RWPE1 (cell line): ENCODE measurements around the gene ADAMTSL2.

Experiments used
- CTCF ChIA-PET: fragments of 350-600 bp; sonication (Branson Sonifier 250); formaldehyde crosslinking; extraction: SDS; loops from one replicate; lab custom pipeline; 2021; lab: Yijun Ruan, JAX
- POLR2A ChIA-PET: fragments of 400-600 bp; formaldehyde crosslinking; extraction: SDS; loops from one replicate; lab custom pipeline; 2020; ENCODE audit warnings: antibody characterized with exemption; ENCODE audit not compliant: low non-redundant PET; lab: Yijun Ruan, JAX
- DNase-seq: peaks from one replicate; pipeline ENCODE4 v3.0.0; 2012; ENCODE audit warnings: low spot score
- H3K27ac ChIP-seq: fragments of 450-650 bp; 2 replicates; pipeline ENCODE4 v1.5.1; 2017
- TF ChIP-seq, protein P1 (sequence below): fragments of 450-650 bp; conservative IDR thresholded peaks from 2 replicates; pipeline ENCODE4 v1.5.1; 2017; ENCODE audit warnings: low read depth, mild to moderate bottlenecking

The ADAMTSL2 gene

DNA sequence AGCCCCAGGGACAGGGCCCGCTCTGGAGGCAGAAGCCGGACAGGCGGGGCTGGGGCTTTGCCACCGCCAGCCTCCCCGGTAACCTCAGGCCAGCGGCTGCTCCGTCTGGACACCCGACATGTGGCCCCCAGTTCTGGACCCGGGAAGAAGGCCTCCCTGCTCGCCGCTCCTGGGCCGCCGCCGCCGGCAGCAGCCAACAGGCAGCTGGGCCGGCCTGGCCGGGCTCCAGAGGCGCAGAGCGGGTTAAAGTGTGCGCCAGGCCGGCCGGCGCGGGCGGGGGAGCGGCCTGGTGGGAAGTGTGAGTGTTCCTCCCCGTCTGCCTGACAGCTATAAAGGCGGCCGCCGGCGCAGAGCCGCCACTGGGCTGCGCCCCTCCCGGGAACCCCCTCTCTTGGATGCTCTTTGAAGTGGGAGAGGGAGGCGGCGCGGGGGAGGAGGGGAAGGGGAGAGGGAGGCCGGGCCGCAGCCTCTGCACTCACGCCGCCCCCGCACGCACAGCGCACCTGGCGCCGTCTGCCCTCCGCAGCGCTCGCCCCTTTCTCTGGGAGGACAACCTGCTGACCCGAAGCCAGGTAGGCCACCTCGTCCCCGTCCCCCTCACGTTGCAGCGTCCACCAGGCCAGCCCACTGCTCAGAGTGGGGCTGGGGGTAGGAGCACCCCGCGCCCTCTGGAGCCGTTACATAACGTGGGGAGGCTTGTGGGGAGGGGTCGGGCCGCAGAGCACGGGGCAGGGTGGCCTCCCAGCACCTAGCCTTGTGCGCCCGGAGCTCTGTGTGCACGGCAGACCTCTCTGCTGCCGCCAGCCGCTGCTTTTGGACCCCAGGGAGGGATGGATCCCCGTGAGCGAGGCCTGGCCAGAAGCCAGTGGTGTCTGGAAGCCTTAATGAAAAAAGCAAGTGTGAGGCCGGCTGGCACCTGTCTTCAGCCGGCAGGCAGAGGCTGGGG lies at the start of gene ADAMTSL2:
Gene ADAMTSL2, plus strand, starts transcription at position 359 of the 946 bp plus-strand sequence. CDS start 2,009 bp downstream, outside the sequence.
- TF ChIP-seq, protein P1, sequence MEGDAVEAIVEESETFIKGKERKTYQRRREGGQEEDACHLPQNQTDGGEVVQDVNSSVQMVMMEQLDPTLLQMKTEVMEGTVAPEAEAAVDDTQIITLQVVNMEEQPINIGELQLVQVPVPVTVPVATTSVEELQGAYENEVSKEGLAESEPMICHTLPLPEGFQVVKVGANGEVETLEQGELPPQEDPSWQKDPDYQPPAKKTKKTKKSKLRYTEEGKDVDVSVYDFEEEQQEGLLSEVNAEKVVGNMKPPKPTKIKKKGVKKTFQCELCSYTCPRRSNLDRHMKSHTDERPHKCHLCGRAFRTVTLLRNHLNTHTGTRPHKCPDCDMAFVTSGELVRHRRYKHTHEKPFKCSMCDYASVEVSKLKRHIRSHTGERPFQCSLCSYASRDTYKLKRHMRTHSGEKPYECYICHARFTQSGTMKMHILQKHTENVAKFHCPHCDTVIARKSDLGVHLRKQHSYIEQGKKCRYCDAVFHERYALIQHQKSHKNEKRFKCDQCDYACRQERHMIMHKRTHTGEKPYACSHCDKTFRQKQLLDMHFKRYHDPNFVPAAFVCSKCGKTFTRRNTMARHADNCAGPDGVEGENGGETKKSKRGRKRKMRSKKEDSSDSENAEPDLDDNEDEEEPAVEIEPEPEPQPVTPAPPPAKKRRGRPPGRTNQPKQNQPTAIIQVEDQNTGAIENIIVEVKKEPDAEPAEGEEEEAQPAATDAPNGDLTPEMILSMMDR, result no peak
- ChIA-PET POLR2A (no interaction called here), CTCF (interaction anchor here (0.6 to 3.4 kb wide), 3 partner anchors 15 to 208 kb away, joined by 4 to 21 read pairs (median 4); no protein-coding TSS in a partner anchor)
- H3K27ac ChIP-seq, result no peak within 1 kb of the TSS
- DNase-seq, result peak; percentile 36

DNA sequence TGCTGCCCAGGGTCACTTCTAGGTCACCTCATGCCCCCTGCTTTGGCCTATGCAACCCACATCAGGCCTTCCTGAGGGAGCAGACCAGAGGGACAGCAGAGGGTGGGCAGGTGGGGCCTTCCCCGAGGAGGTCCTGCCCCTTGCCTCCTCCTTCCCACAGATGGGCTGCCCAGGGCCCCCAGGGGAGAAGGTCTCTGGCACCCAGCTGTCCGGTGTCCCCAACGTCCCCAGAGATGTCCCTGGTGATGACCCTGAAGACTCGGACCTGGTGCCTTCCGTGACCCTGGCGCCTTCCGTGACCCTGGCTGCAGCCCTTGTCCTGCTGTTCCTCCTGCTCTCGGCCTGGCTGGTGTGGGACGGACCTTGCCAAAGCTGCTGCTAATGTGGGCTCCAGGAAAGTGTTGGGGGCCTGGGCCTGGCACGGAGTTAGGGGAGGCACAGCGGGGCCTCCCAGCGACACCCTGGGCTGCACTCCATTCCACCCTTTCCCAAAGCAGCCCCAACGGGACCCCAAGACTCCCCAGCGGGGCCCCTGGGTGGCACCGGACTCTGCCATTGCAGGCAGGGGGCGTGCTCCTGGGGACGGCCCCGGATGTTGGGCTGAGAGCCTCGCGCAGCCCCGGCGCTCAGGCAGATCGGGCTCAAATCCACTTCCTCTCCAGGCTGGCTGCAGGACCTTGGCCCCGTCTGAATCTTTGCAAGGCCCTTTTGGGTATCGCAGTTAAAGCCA lies 48.8 kb upstream of the ADAMTSL2 start:
- no peak for DNase-seq
- POLR2A ChIA-PET, result no interaction called here
- CTCF ChIA-PET, result interaction anchor here (0.6 to 1.6 kb wide), 14 partner anchors 11 to 514 kb away, joined by 3 to 11 read pairs (median 4); no protein-coding TSS in a partner anchor
- TF ChIP-seq, protein P1, result no peak
- H3K27ac ChIP-seq, result no peak overlapping the region

DNA sequence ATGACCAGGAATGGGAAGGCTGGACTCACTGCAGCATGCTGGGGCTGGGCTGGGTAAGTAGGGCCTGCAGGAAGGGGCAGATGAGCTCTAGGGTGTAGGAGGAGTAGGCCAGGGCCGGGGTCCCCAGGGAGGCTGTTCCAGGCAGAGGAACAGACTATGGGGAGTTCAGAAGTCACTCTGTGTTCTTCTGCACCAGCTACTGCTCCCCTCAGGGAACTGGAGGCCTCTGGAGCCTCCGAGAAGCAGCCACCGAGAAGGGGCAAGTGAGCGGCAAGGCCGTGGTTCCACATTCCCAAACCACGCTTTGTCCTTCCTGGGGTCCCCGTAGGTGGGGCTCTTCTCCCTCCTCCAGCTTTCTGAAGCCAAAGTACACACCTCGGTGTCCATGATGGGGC lies 47.2 kb upstream of the ADAMTSL2 start:
- ChIA-PET CTCF (interaction anchor here (0.6 to 1.4 kb wide), 4 partner anchors 12 to 1268 kb away, joined by 3 to 7 read pairs (median 5); no protein-coding TSS in a partner anchor), POLR2A (no interaction called here)
- TF ChIP-seq, protein P1, result no peak
- H3K27ac ChIP-seq, result no peak overlapping the region
- no peak for DNase-seq

DNA sequence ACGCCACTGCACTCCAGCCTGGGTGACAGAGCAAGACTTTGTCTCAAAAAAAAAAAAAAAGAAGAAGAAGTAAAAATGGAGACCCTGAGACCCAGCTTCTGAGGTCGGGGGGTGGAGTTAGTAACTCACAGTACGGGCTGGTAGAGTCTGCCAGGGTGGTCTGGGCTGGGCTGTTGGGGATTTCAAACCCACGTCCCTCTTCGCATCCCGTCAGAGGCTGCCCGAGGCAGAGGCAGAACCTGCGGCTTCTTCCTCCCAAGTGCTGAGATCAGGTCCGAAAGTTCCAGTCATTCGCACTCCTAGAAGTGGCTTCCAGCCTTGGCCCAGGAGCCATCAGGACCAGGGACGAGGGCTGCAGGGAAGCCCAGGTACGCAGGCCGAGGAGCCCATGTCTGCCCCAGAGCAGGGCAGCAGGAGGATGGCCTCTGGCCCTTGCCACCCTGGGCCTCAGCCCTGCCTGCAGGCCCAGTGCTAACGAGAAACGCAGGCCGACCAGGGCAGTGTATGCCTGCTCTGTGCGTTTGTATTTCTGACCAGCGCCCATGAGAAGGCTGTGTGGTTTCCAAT lies 45.7 kb upstream of the ADAMTSL2 start:
- ChIA-PET POLR2A (no interaction called here), CTCF (no interaction called here)
- TF ChIP-seq, protein P1, result no peak
- no peak for DNase-seq
- H3K27ac ChIP-seq, result no peak overlapping the region

DNA sequence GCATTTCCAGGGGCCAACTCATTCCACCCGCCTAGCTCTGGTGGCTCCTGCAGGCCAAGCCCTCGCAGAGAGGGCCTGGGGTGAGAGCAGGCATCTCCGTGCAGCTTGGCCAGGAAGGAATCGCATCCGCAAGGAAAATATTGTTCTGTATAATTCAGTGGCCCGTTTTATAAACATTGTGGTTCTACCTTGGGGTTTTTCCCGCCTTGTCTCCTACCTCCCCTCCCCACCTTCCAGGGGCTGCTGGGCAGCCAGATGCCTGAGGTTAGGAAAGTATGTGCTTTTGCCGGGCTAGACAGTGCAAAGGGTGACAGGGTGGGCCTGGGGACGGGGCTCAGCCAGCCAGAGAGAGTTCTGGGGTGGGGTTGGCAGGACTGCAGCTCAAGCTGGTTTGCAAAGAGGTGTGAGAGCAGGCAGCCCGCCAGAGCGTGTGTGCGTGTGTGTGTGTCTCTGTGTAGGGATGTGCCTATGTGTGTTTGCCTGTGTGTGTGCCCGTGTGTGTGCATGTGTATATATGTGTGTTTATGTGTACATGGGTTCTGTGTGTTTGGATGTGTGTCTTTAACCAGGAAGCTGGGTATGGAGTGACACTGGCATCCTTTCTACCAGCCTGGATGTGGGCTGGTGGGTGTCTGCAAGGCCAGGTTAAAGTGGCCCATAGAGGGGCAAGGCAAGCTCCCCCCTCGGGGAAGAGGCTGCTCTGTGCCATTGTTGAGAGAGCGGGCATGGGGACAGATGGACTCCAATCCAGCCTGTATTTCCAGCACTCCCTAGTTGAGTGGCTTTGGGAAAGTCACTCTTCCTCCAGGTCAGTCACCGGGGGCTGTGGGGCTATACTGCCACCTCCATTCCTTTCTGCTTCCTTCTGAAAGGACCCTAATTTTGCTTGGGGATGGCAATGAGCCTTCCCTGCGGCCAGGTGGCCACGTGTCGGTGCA lies 45.0 kb upstream of the ADAMTSL2 start:
- TF ChIP-seq, protein P1, result no peak
- no peak overlapping the region for H3K27ac ChIP-seq
- ChIA-PET CTCF (interaction anchor here (1.1 kb wide), 1 partner anchor 467 kb away, joined by 3 read pairs; no protein-coding TSS in a partner anchor), POLR2A (no interaction called here)
- no peak for DNase-seq
